OCI-LY7 (cell line): Measurements from ENCODE around the gene B3GALNT2. TPM values are rescaled to one million over a fixed set of nuclear protein-coding genes. Genes with fewer than 3 reads are reported as not detected.

Experiments used
- BruUV-seq: library from RNA; stranded (reverse); fragments of 400-500 nt; replicated peaks from 2 replicates; lab custom pipeline; 2021; lab: Mats Ljungman, UMichigan
- CTCF ChIA-PET: fragments of 300-600 bp; sonication (Branson Sonifier 250); formaldehyde crosslinking; loops from one replicate; lab custom pipeline; 2022; ENCODE audit warnings: antibody characterized with exemption; ENCODE audit not compliant: unreplicated experiment; lab: Charles Lee
- POLR2A ChIA-PET: fragments of 300-600 bp; sonication (Branson Sonifier 250); formaldehyde crosslinking; loops from one replicate; lab custom pipeline; 2022; ENCODE audit warnings: antibody characterized with exemption; lab: Charles Lee
- DNase-seq: peaks from one replicate; pipeline ENCODE4 v3.0.0-alpha.2; 2015; ENCODE audit warnings: low spot score
- H2AFZ ChIP-seq: fragments of 200-600 bp; sonication (generic), shearing (Covaris generic); 2 replicates; pipeline ENCODE4 v1.6.1; 2014; ENCODE audit warnings: mild to moderate bottlenecking, antibody characterized with exemption, low read length, moderate library complexity
- H3K27ac ChIP-seq: fragments of 200-600 bp; sonication (generic); 2 replicates; pipeline ENCODE4 v1.5.1; 2014; ENCODE audit warnings: mixed run types, low read depth, mild to moderate bottlenecking, moderate library complexity, low read length, inconsistent platforms; ENCODE audit not compliant: poor library complexity, severe bottlenecking
- H3K36me3 ChIP-seq: fragments of 200-600 bp; sonication (generic); 2 replicates; pipeline ENCODE4 v1.6.1; 2014; ENCODE audit warnings: mild to moderate bottlenecking, antibody characterized with exemption, low read length, moderate library complexity, mixed read lengths; ENCODE audit not compliant: insufficient read depth
- H3K4me1 ChIP-seq: fragments of 200-600 bp; sonication (generic); 2 replicates; pipeline ENCODE4 v1.5.1; 2014; ENCODE audit warnings: mild to moderate bottlenecking, low read length; ENCODE audit not compliant: insufficient read depth, poor library complexity, severe bottlenecking
- H3K4me2 ChIP-seq: fragments of 200-600 bp; sonication (generic); 2 replicates; pipeline ENCODE4 v1.6.1; 2014; ENCODE audit warnings: mild to moderate bottlenecking, low read length
- H3K4me3 ChIP-seq: fragments of 200-600 bp; sonication (generic); 2 replicates; pipeline ENCODE4 v1.5.1; 2014; ENCODE audit warnings: mild to moderate bottlenecking, low read depth, low read length; ENCODE audit not compliant: poor library complexity, severe bottlenecking
- H3K79me2 ChIP-seq: fragments of 200-600 bp; sonication (generic); 2 replicates; pipeline ENCODE4 v1.6.1; 2016; ENCODE audit warnings: low read depth, mild to moderate bottlenecking, low read length, moderate library complexity, mixed read lengths; ENCODE audit not compliant: insufficient read depth
- H3K9me2 ChIP-seq: fragments of 200-600 bp; sonication (generic); 2 replicates; pipeline ENCODE4 v1.6.1; 2016; ENCODE audit warnings: mild to moderate bottlenecking, low read length, mixed read lengths; ENCODE audit not compliant: insufficient read depth
- H3K9me3 ChIP-seq: fragments of 200-600 bp; sonication (generic); 2 replicates; pipeline ENCODE4 v1.6.1; 2014; ENCODE audit warnings: mild to moderate bottlenecking, mixed run types, low read length, mixed read lengths
- H4K20me1 ChIP-seq: fragments of 200-600 bp; sonication (generic); 2 replicates; pipeline ENCODE4 v1.6.1; 2014; ENCODE audit warnings: mild to moderate bottlenecking, antibody characterized with exemption, low read length, moderate library complexity, mixed read lengths; ENCODE audit not compliant: insufficient read depth
- CTCF ChIP-seq: fragments of 200-600 bp; sonication (generic); conservative IDR thresholded peaks from 2 replicates; pipeline ENCODE4 v1.5.1; 2014; ENCODE audit warnings: mild to moderate bottlenecking, antibody characterized with exemption, low read length, moderate library complexity, mixed read lengths
- EZH2phosphoT487 ChIP-seq: fragments of 200-600 bp; sonication (generic); IDR thresholded peaks from 2 replicates; pipeline ENCODE4 v1.6.1; 2018; ENCODE audit warnings: low read depth, borderline replicate concordance, mild to moderate bottlenecking, mixed run types, antibody characterized with exemption, low read length, moderate library complexity, mixed read lengths
- intact Hi-C: fragments of 100-400 bp; cut with micrococcal nuclease; formaldehyde crosslinking; loops from one replicate; pipeline ENCODE4 v1.10.0; 2022; ENCODE audit not compliant: unreplicated experiment
- total RNA-seq, 2 experiments: library from RNA; depleted of rRNA in 1 of 2; stranded (reverse); fragments of >200 nt in 1 of 2; shearing (Covaris generic) in 1 of 2; gene quantifications; 2 replicates each; pipeline ENCODE4 v1.2.3, GENCODE V29; 2014 to 2022

Gene B3GALNT2
- total RNA-seq, 2 experiments from 2014 or later = 18.6 to 24.3 TPM

- no peak for DNase-seq
- BruUV-seq = no TSS peak
- Histone ChIP-seq H3K9me3 (no peaks in the 10 kb centered on the region), H3K36me3 (no peaks in the 10 kb centered on the region), H2AFZ (no peak overlapping the region), H3K4me1 (no peaks in the 10 kb centered on the region), H4K20me1 (no peaks in the 10 kb centered on the region), H3K4me2 (no peak overlapping the region), H3K27ac (no peak overlapping the region), H3K79me2 (no peaks in the 10 kb centered on the region), H3K4me3 (no peak overlapping the region), H3K9me2 (no peaks in the 10 kb centered on the region)
- TF ChIP-seq EZH2phosphoT487 = no peak
- ChIA-PET POLR2A (interaction anchor here (0.8 kb wide), 1 partner anchor 46 kb away, joined by 3 read pairs; no protein-coding TSS in a partner anchor), CTCF (no interaction called here)
- intact Hi-C loops = no loop called here
Observed at GRCh38 chr1:235427447-235427846, 76.8 kb downstream of the B3GALNT2 start.

DNA sequence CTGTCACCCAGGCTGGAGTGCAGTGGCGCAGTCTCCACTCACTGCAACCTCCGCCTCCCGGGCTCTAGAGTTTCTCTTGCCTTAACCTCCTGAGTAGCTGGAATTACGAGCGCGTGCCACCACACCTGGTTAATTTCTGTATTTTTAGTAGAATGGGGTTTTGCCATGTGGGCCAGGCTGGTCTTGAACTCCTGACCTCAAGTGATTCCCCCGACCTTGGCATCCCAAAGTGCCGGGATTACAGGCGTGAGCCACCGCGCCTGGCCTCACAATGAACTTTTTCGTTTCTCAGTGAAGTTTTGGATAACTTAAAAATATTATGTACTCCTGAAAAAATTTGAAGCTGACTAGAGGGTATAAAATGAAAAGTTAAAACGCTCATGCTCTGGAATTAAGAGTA is 77.6 kb downstream of the B3GALNT2 start:
- BruUV-seq = no TSS peak
- Histone ChIP-seq H3K79me2 (no peaks in the 10 kb centered on the region), H3K4me3 (no peak overlapping the region), H4K20me1 (no peaks in the 10 kb centered on the region), H3K36me3 (no peaks in the 10 kb centered on the region), H3K27ac (no peak overlapping the region), H3K9me3 (no peaks in the 10 kb centered on the region), H3K4me1 (no peaks in the 10 kb centered on the region), H3K4me2 (no peak overlapping the region), H2AFZ (no peak overlapping the region), H3K9me2 (no peaks in the 10 kb centered on the region)
- no peak for TF ChIP-seq CTCF
- TF ChIP-seq EZH2phosphoT487 = no peak
- no peak for DNase-seq
- POLR2A ChIA-PET = interaction anchor here (0.7 to 0.8 kb wide), 2 partner anchors 27 to 47 kb away, joined by 3 read pairs; no protein-coding TSS in a partner anchor
- intact Hi-C loops = no loop called here
- CTCF ChIA-PET = no interaction called here

DNA sequence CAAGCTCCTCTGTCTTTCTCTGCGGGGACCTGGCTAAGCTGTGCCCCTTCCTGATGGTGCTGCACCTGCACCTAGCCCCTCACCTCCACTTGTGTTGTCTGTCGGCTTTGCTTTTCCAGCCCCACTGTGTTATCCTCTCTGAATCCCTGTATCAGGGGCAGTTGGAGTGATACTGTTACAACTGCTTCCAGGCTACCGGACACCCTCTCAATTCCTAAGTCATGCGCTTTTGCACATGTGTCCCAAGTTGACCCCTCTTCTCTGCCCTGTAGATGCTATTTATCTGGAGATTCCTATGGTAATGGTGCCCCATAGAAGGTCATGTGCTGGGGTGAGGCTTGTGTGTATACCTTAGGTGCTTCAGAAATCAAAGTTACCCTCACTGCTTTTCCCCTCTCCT is 78.1 kb downstream of the B3GALNT2 start:
- DNase-seq = no peak
- TF ChIP-seq EZH2phosphoT487 = no peak
- TF ChIP-seq CTCF = no peak
- Histone ChIP-seq H3K9me3 (no peaks in the 10 kb centered on the region), H3K36me3 (no peaks in the 10 kb centered on the region), H3K4me1 (no peaks in the 10 kb centered on the region), H3K79me2 (no peaks in the 10 kb centered on the region), H3K4me3 (no peak overlapping the region), H3K9me2 (no peaks in the 10 kb centered on the region), H4K20me1 (no peaks in the 10 kb centered on the region), H2AFZ (no peak overlapping the region), H3K27ac (no peak overlapping the region), H3K4me2 (no peak overlapping the region)
- ChIA-PET POLR2A (interaction anchor here (0.7 kb wide), 1 partner anchor 27 kb away, joined by 3 read pairs; no protein-coding TSS in a partner anchor), CTCF (no interaction called here)
- intact Hi-C loops = no loop called here
- BruUV-seq = no TSS peak
